ENCODE data around the gene DNAH17.

The DNAH17 gene

DNA sequence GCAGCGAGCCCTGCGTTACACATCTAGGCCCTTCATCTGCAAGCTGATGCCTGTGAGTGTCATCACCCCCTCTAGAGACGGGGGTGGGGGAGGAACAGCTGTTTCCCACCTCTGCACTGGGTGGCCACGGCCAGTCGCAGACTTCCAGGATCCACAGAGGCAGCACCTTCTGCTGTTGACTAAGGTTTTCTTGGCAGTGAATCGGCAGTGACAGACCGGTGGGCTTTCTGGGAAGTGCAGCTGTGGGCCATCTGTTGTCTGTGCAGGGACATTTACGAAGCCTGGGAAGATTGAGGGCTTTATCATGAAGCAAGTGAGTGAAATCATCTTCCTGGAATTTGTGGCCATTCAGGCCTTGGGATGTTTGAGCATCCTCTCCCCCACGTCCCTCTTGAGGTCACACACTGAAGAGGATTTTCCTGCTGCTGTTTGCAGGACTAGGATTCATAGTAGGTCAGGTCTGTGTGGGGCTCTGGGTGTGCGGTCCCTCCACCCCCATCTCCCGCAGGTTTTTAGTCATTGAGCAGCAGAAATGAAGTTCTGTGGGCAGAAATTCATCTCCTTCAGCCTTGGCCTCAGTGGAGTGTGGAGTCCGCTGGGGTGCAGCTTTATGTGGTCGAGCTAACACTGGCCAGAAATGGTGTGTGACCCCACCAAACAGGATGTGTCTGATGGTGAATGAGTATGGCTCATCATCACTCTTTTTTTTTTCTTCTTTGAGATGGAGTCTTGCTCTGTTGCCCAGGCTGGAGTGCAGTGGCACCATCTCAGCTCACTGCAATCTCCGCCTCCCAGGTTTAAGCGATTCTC lies 186.8 kb downstream of the DNAH17 start (continued):
- TF ChIP-seq BCL11B (tag by site-specific recombination; IDR thresholded peaks at IDR 0.05; ENCODE audit: low read depth): no peak
- TF ChIP-seq ZXDB (tag by site-specific recombination; IDR thresholded peaks at IDR 0.05): no peak
- TF ChIP-seq ZNF341 (tag by site-specific recombination; IDR thresholded peaks at IDR 0.05; ENCODE audit: low read depth): peak; percentile 68
- TF ChIP-seq, protein P1, sequence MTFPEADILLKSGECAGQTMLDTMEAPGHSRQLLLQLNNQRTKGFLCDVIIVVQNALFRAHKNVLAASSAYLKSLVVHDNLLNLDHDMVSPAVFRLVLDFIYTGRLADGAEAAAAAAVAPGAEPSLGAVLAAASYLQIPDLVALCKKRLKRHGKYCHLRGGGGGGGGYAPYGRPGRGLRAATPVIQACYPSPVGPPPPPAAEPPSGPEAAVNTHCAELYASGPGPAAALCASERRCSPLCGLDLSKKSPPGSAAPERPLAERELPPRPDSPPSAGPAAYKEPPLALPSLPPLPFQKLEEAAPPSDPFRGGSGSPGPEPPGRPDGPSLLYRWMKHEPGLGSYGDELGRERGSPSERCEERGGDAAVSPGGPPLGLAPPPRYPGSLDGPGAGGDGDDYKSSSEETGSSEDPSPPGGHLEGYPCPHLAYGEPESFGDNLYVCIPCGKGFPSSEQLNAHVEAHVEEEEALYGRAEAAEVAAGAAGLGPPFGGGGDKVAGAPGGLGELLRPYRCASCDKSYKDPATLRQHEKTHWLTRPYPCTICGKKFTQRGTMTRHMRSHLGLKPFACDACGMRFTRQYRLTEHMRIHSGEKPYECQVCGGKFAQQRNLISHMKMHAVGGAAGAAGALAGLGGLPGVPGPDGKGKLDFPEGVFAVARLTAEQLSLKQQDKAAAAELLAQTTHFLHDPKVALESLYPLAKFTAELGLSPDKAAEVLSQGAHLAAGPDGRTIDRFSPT (tag by site-specific recombination; IDR thresholded peaks at IDR 0.05): no peak
- TF ChIP-seq ZNF10 (tag by site-specific recombination; IDR thresholded peaks at IDR 0.05): no peak
- TF ChIP-seq, protein P2, sequence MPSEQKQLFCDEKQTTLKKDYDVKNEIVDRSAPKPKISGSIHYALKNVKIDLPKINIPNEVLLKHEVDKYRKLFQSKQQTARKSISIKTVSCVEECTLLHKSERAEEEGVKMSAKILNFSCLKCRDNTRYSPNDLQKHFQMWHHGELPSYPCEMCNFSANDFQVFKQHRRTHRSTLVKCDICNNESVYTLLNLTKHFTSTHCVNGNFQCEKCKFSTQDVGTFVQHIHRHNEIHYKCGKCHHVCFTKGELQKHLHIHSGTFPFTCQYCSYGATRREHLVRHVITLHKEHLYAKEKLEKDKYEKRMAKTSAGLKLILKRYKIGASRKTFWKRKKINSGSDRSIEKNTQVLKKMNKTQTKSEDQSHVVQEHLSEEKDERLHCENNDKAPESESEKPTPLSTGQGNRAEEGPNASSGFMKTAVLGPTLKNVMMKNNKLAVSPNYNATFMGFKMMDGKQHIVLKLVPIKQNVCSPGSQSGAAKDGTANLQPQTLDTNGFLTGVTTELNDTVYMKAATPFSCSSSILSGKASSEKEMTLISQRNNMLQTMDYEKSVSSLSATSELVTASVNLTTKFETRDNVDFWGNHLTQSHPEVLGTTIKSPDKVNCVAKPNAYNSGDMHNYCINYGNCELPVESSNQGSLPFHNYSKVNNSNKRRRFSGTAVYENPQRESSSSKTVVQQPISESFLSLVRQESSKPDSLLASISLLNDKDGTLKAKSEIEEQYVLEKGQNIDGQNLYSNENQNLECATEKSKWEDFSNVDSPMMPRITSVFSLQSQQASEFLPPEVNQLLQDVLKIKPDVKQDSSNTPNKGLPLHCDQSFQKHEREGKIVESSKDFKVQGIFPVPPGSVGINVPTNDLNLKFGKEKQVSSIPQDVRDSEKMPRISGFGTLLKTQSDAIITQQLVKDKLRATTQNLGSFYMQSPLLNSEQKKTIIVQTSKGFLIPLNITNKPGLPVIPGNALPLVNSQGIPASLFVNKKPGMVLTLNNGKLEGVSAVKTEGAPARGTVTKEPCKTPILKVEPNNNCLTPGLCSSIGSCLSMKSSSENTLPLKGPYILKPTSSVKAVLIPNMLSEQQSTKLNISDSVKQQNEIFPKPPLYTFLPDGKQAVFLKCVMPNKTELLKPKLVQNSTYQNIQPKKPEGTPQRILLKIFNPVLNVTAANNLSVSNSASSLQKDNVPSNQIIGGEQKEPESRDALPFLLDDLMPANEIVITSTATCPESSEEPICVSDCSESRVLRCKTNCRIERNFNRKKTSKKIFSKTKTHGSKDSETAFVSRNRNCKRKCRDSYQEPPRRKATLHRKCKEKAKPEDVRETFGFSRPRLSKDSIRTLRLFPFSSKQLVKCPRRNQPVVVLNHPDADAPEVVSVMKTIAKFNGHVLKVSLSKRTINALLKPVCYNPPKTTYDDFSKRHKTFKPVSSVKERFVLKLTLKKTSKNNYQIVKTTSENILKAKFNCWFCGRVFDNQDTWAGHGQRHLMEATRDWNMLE (tag by site-specific recombination; conservative IDR thresholded peaks at IDR 0.05; ENCODE audit: low read depth): no peak
- TF ChIP-seq, protein P3, sequence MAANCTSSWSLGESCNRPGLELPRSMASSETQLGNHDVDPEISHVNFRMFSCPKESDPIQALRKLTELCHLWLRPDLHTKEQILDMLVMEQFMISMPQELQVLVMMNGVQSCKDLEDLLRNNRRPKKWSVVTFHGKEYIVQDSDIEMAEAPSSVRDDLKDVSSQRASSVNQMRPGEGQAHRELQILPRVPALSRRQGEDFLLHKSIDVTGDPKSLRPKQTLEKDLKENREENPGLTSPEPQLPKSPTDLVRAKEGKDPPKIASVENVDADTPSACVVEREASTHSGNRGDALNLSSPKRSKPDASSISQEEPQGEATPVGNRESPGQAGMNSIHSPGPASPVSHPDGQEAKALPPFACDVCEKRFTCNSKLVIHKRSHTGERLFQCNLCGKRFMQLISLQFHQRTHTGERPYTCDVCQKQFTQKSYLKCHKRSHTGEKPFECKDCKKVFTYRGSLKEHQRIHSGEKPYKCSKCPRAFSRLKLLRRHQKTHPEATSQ (tag by site-specific recombination; IDR thresholded peaks at IDR 0.05): no peak
- no peak for TF ChIP-seq ZNF530 (tag by site-specific recombination; IDR thresholded peaks at IDR 0.05; ENCODE audit: low read depth)
- TF ChIP-seq PRDM1 (tag by site-specific recombination; IDR thresholded peaks at IDR 0.05): no peak
- no peak for TF ChIP-seq ZNF274 (IDR thresholded peaks at IDR 0.05; ENCODE audit: low read length)
- TF ChIP-seq ZNF274 (tag by site-specific recombination; IDR thresholded peaks at IDR 0.05; ENCODE audit: borderline replicate concordance): no peak
- TF ChIP-seq, protein P4, sequence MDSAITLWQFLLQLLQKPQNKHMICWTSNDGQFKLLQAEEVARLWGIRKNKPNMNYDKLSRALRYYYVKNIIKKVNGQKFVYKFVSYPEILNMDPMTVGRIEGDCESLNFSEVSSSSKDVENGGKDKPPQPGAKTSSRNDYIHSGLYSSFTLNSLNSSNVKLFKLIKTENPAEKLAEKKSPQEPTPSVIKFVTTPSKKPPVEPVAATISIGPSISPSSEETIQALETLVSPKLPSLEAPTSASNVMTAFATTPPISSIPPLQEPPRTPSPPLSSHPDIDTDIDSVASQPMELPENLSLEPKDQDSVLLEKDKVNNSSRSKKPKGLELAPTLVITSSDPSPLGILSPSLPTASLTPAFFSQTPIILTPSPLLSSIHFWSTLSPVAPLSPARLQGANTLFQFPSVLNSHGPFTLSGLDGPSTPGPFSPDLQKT (IDR thresholded peaks at IDR 0.05; ENCODE audit: borderline replicate concordance, low read depth, low read length): no peak
- TF ChIP-seq, protein P5, sequence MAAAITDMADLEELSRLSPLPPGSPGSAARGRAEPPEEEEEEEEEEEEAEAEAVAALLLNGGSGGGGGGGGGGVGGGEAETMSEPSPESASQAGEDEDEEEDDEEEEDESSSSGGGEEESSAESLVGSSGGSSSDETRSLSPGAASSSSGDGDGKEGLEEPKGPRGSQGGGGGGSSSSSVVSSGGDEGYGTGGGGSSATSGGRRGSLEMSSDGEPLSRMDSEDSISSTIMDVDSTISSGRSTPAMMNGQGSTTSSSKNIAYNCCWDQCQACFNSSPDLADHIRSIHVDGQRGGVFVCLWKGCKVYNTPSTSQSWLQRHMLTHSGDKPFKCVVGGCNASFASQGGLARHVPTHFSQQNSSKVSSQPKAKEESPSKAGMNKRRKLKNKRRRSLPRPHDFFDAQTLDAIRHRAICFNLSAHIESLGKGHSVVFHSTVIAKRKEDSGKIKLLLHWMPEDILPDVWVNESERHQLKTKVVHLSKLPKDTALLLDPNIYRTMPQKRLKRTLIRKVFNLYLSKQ (tag by site-specific recombination; IDR thresholded peaks at IDR 0.05; ENCODE audit: borderline replicate concordance): no peak
- TF ChIP-seq OSR2 (tag by site-specific recombination; IDR thresholded peaks at IDR 0.05): no peak
- TF ChIP-seq ZFHX2 (tag by site-specific recombination; conservative IDR thresholded peaks at IDR 0.05): peak; percentile 86
- no peak for TF ChIP-seq SCRT1 (tag by site-specific recombination; IDR thresholded peaks at IDR 0.05; ENCODE audit: borderline replicate concordance)
- TF ChIP-seq ZBTB8A (tag by site-specific recombination; IDR thresholded peaks at IDR 0.05): no peak
- no peak for TF ChIP-seq KLF1 (tag by site-specific recombination; IDR thresholded peaks at IDR 0.05)
- TF ChIP-seq KLF8 (tag by site-specific recombination; IDR thresholded peaks at IDR 0.05): no peak
- TF ChIP-seq ZBTB17 (tag by site-specific recombination; IDR thresholded peaks at IDR 0.05): peak; percentile 36; the same call in 1 of the 2 replicates
- no peak for TF ChIP-seq ZNF521 (tag by site-specific recombination; IDR thresholded peaks at IDR 0.05)
- no peak for TF ChIP-seq ZNF16 (tag by site-specific recombination; IDR thresholded peaks at IDR 0.05; ENCODE audit: low read depth)
- 0 out of 2 replicates have a peak, but pooled peaks have one; percentile 20 for TF ChIP-seq ZEB2 (tag by site-specific recombination; IDR thresholded peaks at IDR 0.05)
- no peak for TF ChIP-seq KLF10 (tag by site-specific recombination; IDR thresholded peaks at IDR 0.05)
- TF ChIP-seq, protein P6, sequence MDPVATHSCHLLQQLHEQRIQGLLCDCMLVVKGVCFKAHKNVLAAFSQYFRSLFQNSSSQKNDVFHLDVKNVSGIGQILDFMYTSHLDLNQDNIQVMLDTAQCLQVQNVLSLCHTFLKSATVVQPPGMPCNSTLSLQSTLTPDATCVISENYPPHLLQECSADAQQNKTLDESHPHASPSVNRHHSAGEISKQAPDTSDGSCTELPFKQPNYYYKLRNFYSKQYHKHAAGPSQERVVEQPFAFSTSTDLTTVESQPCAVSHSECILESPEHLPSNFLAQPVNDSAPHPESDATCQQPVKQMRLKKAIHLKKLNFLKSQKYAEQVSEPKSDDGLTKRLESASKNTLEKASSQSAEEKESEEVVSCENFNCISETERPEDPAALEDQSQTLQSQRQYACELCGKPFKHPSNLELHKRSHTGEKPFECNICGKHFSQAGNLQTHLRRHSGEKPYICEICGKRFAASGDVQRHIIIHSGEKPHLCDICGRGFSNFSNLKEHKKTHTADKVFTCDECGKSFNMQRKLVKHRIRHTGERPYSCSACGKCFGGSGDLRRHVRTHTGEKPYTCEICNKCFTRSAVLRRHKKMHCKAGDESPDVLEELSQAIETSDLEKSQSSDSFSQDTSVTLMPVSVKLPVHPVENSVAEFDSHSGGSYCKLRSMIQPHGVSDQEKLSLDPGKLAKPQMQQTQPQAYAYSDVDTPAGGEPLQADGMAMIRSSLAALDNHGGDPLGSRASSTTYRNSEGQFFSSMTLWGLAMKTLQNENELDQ (tag by site-specific recombination; IDR thresholded peaks at IDR 0.05; ENCODE audit: low read depth): no peak

Data from HEK293 (cell line).